Stimulated activated CD8-positive, alpha-beta memory T cell treated with anti-CD3 and anti-CD28 coated beads, Interleukin-4, amount 100 ng/mL, for 24 hours (primary cell): ENCODE results near the gene SYNE2.
"Not testable (repeated sequence)": the region's sequence is repeated elsewhere in the genome, so short reads cannot be mapped to it uniquely, and the experiment has no call there.

Source experiments
- DNase-seq: peaks from one replicate; pipeline ENCODE4 v3.0.0-alpha.2; 2020; ENCODE audit warnings: low read depth

SYNE2 gene

GRCh38 chr14:64119500-64119899, 266.7 kb downstream of the SYNE2 start:
- no peak for DNase-seq

DNA sequence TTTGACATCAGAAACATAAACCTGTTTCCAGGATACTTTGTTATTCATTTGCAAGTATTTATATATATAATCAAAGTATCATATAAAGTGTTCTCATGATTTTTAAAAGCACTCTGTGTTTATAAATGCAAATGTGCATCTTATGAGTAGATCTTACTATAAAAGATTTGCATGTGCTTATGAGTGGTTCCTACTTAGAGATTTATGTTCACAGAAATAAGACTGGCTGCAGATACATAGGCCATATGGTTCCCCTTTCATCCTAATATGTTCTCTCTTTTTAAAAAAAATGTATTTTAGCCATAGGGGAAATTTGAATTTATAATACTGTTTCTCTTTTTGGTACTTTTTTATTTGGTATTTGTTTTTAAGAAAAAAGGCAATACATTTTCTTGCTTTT, 267.2 kb downstream of the SYNE2 start:
- DNase-seq, result no peak

GRCh38 chr14:64123241-64123822, 270.5 kb downstream of the SYNE2 start:
- DNase-seq, result no peak

GRCh38 chr14:64125270-64125669, 272.5 kb downstream of the SYNE2 start:
- no peak for DNase-seq

DNA sequence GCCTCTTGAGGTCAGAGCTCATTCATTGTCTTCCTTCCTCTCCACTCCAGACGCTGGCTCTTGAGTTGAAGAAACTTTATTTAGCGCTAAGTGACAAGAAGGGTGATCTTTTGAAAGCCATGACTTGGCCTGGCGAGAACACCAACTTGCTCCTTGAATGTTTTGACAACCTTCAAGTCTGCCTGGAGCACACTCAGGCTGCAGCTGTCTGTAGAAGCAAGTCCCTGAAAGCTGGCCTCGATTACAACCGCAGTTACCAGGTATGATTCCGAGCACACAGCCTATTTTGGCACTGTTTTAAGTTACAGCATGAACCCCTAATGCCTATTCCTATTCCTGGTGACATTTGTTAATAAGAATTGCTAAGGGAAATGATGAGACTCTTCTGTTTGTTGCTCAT, 273.7 kb downstream of the SYNE2 start:
- DNase-seq, result no peak

DNA sequence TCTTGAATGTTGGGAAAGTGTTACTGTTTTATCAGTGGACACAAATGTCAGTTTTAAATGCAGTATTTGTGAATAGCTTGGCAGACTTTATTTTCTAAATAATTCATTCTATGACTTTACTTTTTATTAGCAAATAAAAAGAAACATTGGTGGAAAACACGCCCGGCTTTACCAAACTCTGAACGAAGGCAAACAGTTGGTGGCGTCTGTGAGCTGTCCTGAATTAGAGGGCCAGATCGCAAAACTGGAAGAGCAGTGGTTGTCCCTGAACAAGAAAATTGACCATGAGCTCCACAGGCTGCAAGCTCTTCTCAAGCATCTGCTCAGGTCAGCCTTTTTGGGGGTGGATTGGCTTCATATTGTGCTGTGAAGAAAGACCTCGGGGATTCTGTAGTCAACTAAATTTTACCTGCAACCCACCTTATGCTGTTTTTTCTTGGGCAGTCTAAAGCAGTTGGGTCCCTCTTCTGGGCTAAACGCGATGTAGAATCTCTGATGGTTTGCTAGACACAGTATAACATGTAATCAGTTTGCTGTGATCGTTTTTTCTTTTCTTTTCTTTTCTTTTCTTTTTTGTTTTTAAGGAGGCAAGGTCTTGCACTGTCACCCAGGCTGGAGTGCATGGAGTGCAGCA, 285.0 kb downstream of the SYNE2 start:
- no peak for DNase-seq

DNA sequence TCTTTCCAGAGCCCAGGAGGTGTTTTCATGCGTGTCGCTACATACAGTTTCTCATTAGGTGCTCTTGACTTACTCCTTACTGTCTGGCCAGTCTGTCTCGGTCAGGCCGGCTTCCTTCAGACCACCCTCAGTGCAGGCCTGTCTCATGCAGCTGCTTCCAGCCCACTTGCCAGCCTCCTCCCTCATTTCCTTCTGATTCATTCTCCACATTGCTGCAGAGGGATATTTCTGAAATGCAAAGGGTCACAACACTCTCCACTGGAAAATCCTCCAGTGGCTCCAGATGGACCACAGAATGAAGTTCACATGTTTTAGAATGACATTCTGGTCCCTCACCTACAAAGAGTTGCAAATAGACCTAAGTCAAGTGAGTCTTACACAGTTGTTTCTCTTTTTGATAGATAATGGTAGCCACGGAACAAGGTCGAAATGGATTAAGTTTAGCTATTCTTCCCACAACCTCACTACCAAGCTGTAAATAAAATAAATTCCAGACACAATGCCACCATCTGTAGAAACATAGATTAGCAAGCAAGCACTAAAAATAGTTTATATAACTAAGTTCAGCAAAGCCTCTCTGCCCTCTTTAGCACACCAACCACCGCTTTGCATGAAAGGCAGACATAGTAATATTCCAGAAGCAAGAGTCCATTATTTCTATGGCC, 294.5 kb downstream of the SYNE2 start:
- no peak for DNase-seq

DNA sequence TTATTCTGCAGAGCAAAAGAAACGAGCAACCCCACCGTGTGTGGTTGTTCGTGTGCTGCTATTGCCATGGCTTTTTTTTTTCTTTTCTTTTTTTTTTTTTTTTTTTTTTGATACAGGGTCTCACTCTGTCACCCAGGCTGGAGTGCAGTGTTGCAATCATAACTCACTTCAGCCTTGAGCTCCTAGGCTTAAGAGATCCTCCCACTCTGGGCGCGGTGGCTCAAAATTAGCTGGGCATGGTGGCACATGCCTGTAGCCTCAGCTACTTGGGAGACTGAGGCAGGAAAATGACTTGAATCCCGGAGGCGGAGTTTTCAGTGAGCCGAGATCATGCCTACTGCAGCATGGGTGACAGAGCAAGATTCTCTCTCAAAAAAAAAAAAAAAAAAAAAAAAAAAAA, 297.1 kb downstream of the SYNE2 start:
- DNase-seq, result no peak

DNA sequence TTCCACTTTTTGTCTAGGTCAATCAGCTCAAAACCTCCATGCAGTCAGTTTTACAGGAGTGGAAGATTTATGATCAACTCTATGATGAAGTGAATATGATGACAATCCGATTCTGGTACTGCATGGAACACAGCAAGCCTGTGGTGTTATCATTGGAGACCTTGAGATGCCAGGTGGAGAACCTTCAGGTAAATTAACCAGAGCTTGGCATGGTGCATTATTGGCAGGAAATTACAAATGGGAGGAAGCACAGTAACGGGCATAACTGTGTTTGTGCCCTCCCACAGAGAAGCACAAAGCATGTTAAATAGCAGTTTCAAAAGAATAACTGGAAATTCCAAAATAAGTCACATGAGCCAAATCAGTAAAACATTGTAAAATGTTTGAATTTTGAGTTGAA, 305.8 kb downstream of the SYNE2 start:
- DNase-seq, result no peak

- DNase-seq, result no peak
Measured at GRCh38 chr14:64159588-64159987, 306.8 kb downstream of the SYNE2 start.

- DNase-seq, result no peak
Measured at GRCh38 chr14:64170181-64170580, 317.4 kb downstream of the SYNE2 start.

DNA sequence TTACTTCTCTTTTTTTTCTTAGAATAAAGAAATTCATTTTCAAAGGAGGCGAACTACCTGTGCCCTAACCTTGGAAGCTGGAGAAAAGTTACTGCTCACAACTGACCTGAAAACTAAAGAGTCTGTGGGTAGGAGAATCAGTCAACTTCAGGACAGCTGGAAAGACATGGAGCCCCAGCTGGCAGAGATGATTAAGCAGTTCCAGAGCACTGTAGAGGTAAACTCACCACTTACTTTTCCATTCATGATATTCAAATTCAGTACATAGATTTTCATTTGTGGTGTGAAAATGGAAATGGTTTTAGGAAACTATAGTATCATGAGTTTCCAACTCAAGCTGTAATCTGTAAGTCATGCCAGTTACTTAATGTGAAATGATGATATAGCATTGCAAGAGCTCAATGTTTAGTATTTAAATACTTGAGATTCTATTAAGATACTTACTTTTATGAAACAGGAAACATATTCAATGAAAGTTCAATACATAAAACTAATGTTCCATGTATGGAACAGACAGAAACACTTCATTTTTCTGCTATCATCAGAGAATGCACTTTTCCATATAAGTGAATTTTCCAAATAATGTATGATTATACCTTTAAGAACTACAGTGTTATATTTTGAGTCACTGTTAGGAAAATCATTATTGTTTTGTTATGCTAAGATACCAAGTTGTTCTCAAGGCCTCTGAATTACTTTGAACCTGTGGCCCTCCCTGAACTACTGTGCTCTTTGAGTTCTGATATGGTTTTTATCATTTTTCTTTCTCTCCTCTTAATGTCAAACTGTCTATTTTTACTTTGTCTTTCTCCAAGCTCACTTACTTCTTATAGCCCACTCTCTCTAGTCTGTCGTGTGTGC, 322.3 kb downstream of the SYNE2 start:
- no peak for DNase-seq

GRCh38 chr14:64176330-64176729, 323.5 kb downstream of the SYNE2 start:
- DNase-seq, result no peak

DNA sequence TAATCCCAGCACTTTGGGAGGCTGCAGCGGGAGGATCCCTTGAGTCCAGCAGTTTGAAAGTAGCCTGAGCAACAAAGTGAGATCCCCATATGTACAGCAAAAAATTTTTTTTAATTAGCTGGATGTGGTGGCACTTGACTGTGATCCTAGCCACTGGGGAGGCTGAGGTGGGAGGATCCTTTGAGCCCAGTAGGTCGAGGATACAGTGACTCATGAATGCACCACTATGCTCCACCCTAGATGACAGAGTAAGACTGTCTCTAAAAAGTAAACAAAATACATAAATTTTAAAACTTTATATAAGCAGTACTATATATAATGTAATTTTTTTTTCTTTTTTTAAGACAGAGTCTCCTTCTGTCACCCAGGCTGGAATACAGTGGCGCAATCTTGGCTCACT, 326.0 kb downstream of the SYNE2 start:
- DNase-seq, result no peak

DNA sequence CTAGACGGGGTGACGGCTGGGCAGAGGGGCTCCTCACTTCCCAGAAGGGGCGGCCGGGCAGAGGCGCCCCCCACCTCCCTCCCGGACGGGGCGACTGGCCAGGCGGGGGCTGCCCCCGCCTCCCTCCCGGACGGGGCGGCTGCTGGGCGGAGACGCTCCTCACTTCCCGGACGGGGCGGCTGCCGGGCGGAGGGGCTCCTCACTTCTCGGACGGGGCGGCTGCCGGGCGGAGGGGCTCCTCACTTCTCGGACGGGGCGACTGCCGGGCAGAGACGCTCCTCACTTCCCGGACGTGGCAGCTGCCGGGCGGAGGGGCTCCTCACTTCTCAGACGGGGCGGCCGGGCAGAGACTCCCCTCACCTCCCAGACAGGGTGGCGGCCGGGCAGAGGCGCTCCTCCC, 330.1 kb downstream of the SYNE2 start:
- DNase-seq, result not testable (repeated sequence)

- DNase-seq, result no peak
Measured at GRCh38 chr14:64184103-64184729, 331.4 kb downstream of the SYNE2 start.

DNA sequence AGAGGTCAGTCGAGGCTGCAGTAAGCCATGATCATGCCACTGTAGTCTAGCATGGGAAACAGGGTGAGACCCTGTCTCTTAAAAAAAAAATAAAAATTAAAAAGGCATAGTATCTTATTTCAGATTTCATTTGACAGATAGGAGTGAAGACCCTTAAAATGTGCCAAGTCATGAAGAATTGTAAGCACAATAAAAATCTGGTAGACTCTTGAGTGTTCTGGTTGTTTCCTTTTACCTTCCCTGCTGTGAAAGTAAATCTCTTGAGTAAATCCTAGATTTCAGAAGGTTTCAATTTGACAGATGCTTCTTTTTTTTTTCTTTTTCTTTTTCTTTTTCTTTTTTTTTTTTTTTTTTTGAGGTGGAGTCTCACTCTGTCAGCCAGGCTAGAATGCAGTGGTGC, 332.4 kb downstream of the SYNE2 start:
- no peak for DNase-seq

- DNase-seq, result no peak
Measured at GRCh38 chr14:64186231-64187129, 333.7 kb downstream of the SYNE2 start.

- DNase-seq, result no peak
Measured at GRCh38 chr14:64187331-64187730, 334.5 kb downstream of the SYNE2 start.

DNA sequence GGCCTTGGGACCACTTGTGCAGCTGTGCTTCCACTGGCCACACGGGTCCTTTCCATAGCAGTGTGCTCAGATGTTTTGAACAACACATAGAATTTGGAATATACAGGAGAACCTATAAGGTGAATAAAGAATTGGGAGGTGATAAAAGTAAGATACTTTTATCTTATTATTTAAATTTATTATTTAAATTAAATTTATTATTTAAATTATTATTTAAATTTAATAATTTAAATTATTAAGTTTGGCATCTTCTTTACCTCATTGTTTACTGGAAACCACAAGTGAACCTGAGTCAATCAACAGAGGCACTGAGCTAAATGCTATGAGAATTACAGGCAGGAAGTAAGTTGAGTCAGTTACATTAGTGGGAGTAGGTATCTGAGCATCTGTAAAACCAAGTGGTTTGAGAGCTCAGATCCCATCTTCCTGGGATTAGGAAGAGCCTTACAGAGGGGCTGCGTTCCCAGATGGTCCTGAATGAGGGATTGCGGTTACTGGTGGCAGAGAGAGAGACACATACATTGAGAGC, 338.2 kb downstream of the SYNE2 start:
- no peak for DNase-seq

DNA sequence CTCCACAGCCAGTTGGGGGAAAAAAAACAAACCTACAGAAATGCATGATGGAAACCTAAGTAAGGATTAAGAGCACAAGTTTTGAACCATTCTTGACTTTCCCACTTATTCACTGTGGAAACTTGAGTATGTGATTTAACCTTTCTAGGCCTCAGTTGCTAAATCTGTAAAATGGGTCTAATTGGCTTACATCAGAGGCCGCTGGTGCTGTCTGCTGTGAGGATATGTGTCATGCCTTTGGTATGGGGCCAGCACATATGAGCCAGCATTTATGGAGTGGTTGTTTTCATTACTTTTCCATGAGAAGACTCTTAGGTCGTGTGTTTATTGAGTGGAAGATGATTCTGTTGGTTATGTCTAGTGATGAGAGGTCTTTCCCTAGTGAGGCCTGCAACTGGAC, 339.0 kb downstream of the SYNE2 start:
- no peak for DNase-seq
